Esophagus squamous epithelium (tissue), 4 donors: ENCODE results near the gene GUK1.

Source experiments
- POLR2A ChIP-seq, 4 donors: fragments of 450-650 bp; IDR thresholded peaks; one replicate each; pipeline ENCODE4 v1.6.1; 2017; ENCODE audit warnings: antibody characterized with exemption in 4 of 4, mild to moderate bottlenecking in 4 of 4, moderate library complexity in 3 of 4
- TF ChIP-seq, protein P1 (sequence below), 6 experiments: fragments of 450-650 bp in 4 of 6; fragments of 200-600 bp in 2 of 6; sonication (generic) in 2 of 6; IDR thresholded peaks; one replicate each; pipeline ENCODE4 v1.5.1; 2016 to 2019; ENCODE audit warnings: antibody characterized with exemption in 6 of 6, mild to moderate bottlenecking in 4 of 6, moderate library complexity in 4 of 6

DNA sequence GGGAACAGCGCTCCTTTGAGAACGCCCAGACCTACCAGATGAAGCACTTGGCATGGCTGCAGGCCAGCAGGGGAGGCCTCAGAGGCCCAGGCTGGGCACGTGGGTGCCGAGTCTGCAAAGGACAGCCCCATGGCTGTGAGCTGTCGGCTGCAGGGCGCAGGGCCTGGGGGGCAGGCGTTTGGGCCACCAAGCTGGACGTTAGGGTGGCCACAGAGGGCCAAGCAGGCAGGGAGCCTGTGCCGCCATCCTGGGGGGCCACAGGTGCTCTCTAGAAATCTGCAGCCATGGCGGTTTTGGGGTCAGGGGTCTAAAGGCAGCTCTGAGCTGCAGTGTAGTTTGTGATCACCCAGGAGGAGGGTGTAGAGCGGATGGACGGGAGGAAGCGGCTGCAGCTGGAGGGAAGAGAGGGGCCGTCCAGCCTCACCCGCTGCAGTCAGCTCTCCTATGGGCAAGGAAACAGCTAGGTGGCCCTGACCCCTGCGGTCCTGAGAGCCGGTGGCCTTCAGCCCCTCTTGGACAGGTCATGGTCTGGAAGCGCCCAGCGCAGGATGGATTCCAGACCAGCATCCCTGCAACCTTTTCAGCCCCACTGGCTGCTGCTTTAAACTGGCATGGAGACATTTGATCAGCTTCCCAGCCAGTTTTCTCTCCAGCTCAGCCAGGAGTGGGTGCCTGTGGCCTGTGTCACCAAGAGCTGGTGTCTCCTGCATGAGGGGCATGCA is 36.5 kb downstream of the GUK1 start:
- TF ChIP-seq, protein P1, sequence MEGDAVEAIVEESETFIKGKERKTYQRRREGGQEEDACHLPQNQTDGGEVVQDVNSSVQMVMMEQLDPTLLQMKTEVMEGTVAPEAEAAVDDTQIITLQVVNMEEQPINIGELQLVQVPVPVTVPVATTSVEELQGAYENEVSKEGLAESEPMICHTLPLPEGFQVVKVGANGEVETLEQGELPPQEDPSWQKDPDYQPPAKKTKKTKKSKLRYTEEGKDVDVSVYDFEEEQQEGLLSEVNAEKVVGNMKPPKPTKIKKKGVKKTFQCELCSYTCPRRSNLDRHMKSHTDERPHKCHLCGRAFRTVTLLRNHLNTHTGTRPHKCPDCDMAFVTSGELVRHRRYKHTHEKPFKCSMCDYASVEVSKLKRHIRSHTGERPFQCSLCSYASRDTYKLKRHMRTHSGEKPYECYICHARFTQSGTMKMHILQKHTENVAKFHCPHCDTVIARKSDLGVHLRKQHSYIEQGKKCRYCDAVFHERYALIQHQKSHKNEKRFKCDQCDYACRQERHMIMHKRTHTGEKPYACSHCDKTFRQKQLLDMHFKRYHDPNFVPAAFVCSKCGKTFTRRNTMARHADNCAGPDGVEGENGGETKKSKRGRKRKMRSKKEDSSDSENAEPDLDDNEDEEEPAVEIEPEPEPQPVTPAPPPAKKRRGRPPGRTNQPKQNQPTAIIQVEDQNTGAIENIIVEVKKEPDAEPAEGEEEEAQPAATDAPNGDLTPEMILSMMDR (IDR thresholded peaks at IDR 0.05) = no peak
- TF ChIP-seq POLR2A (IDR thresholded peaks at IDR 0.05) = no peak
